ENCODE data around the gene HNRNPDL. TPM values are rescaled to one million over a fixed set of nuclear protein-coding genes. Genes with fewer than 3 reads are reported as not detected.

The HNRNPDL gene
- total RNA-seq, 1 experiment from 2014 or later = 346 TPM

- CTCF ChIA-PET = interaction anchor here (0.6 to 1.5 kb wide), 4 partner anchors 12 to 1110 kb away, joined by 3 to 9 read pairs (median 6); no protein-coding TSS in a partner anchor
- no peaks in the 10 kb centered on the region for H3K9me3 Mint-ChIP-seq
- TF ChIP-seq PRRX2 (CRISPR knock-in tag; IDR thresholded peaks at IDR 0.05) = peak; percentile 93
- no peak for TF ChIP-seq CBFB (CRISPR knock-in tag; IDR thresholded peaks at IDR 0.05; ENCODE audit: low read depth)
- TF ChIP-seq JUN (CRISPR knock-in tag; IDR thresholded peaks at IDR 0.05) = no peak
- TF ChIP-seq ZNF263 (CRISPR knock-in tag; IDR thresholded peaks at IDR 0.05; ENCODE audit: low read depth) = no peak
- TF ChIP-seq, protein P1, sequence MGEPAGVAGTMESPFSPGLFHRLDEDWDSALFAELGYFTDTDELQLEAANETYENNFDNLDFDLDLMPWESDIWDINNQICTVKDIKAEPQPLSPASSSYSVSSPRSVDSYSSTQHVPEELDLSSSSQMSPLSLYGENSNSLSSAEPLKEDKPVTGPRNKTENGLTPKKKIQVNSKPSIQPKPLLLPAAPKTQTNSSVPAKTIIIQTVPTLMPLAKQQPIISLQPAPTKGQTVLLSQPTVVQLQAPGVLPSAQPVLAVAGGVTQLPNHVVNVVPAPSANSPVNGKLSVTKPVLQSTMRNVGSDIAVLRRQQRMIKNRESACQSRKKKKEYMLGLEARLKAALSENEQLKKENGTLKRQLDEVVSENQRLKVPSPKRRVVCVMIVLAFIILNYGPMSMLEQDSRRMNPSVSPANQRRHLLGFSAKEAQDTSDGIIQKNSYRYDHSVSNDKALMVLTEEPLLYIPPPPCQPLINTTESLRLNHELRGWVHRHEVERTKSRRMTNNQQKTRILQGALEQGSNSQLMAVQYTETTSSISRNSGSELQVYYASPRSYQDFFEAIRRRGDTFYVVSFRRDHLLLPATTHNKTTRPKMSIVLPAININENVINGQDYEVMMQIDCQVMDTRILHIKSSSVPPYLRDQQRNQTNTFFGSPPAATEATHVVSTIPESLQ (CRISPR knock-in tag; IDR thresholded peaks at IDR 0.05) = no peak
- 0 out of 2 replicates have a peak, but pooled peaks have one; percentile 44 for TF ChIP-seq CREB1 (CRISPR knock-in tag; IDR thresholded peaks at IDR 0.05)
- TF ChIP-seq RELA (CRISPR knock-in tag; IDR thresholded peaks at IDR 0.05; ENCODE audit: borderline replicate concordance) = no peak
- no peak for TF ChIP-seq TEAD4 (CRISPR knock-in tag; IDR thresholded peaks at IDR 0.05)
- TF ChIP-seq ZBTB43 (CRISPR knock-in tag; IDR thresholded peaks at IDR 0.05) = no peak
- TF ChIP-seq, protein P2, sequence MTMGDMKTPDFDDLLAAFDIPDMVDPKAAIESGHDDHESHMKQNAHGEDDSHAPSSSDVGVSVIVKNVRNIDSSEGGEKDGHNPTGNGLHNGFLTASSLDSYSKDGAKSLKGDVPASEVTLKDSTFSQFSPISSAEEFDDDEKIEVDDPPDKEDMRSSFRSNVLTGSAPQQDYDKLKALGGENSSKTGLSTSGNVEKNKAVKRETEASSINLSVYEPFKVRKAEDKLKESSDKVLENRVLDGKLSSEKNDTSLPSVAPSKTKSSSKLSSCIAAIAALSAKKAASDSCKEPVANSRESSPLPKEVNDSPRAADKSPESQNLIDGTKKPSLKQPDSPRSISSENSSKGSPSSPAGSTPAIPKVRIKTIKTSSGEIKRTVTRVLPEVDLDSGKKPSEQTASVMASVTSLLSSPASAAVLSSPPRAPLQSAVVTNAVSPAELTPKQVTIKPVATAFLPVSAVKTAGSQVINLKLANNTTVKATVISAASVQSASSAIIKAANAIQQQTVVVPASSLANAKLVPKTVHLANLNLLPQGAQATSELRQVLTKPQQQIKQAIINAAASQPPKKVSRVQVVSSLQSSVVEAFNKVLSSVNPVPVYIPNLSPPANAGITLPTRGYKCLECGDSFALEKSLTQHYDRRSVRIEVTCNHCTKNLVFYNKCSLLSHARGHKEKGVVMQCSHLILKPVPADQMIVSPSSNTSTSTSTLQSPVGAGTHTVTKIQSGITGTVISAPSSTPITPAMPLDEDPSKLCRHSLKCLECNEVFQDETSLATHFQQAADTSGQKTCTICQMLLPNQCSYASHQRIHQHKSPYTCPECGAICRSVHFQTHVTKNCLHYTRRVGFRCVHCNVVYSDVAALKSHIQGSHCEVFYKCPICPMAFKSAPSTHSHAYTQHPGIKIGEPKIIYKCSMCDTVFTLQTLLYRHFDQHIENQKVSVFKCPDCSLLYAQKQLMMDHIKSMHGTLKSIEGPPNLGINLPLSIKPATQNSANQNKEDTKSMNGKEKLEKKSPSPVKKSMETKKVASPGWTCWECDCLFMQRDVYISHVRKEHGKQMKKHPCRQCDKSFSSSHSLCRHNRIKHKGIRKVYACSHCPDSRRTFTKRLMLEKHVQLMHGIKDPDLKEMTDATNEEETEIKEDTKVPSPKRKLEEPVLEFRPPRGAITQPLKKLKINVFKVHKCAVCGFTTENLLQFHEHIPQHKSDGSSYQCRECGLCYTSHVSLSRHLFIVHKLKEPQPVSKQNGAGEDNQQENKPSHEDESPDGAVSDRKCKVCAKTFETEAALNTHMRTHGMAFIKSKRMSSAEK (CRISPR knock-in tag; IDR thresholded peaks at IDR 0.05; ENCODE audit: borderline replicate concordance) = peak; percentile 61
- TF ChIP-seq ZNF425 (CRISPR knock-in tag; conservative IDR thresholded peaks at IDR 0.05) = peak; percentile 70; the same call in 1 of the 2 replicates
- peak; percentile 54 for TF ChIP-seq ERG (CRISPR knock-in tag; IDR thresholded peaks at IDR 0.05)
- no peak for TF ChIP-seq GRHL2 (CRISPR knock-in tag; IDR thresholded peaks at IDR 0.05; ENCODE audit: insufficient replicate concordance, severe bottlenecking)
- peak; percentile 92 for TF ChIP-seq EMX1 (CRISPR knock-in tag; IDR thresholded peaks at IDR 0.05)
- TF ChIP-seq, protein P3, sequence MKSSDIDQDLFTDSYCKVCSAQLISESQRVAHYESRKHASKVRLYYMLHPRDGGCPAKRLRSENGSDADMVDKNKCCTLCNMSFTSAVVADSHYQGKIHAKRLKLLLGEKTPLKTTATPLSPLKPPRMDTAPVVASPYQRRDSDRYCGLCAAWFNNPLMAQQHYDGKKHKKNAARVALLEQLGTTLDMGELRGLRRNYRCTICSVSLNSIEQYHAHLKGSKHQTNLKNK (CRISPR knock-in tag; IDR thresholded peaks at IDR 0.05) = peak; percentile 11; the same call in 1 of the 2 replicates
- no peak for TF ChIP-seq PREB (CRISPR knock-in tag; IDR thresholded peaks at IDR 0.05; ENCODE audit: borderline replicate concordance)
- TF ChIP-seq MLX (CRISPR knock-in tag; IDR thresholded peaks at IDR 0.05) = no peak
- no peak for TF ChIP-seq ZNF138 (CRISPR knock-in tag; conservative IDR thresholded peaks at IDR 0.05)
- peak; percentile 84 for TF ChIP-seq NFATC4 (CRISPR knock-in tag; IDR thresholded peaks at IDR 0.05)
- TF ChIP-seq ESRRA (CRISPR knock-in tag; IDR thresholded peaks at IDR 0.05; ENCODE audit: borderline replicate concordance) = no peak
- no peak for TF ChIP-seq TP53 (CRISPR knock-in tag; IDR thresholded peaks at IDR 0.05)
- peak; percentile 27; the same call in 1 of the 2 replicates for TF ChIP-seq ZNF416 (CRISPR knock-in tag; IDR thresholded peaks at IDR 0.05)
Observed at GRCh38 chr4:82421796-82422560, 8.3 kb downstream of the HNRNPDL start.

More at GRCh38 chr4:82421796-82422560, 8.3 kb downstream of the HNRNPDL start:
- Mint-ChIP-seq H3K4me1 (peaks cover 16% of the 10 kb centered on the region), H3K4me3 (no peak overlapping the region), H3K27ac (peak overlapping the region; percentile 32), H3K36me3 (peaks cover 36% of the 10 kb centered on the region), H3K27me3 (ENCODE audit: low read depth) (no peaks in the 10 kb centered on the region)
- ATAC-seq (peak; percentile 59), DNase-seq (ENCODE audit: low spot score) (no peak)
- POLR2A ChIA-PET = interaction anchor here (0.6 to 1.4 kb wide), 5 partner anchors 9 to 312 kb away, joined by 3 to 6 read pairs (median 4); partner anchors contain the start of gene HNRNPD

All from WTC11 (cell line).